Limb (tissue), 2 donors: ENCODE measurements around the gene USF1.
"Not testable (repeated sequence)": the region's sequence is repeated elsewhere in the genome, so short reads cannot be mapped to it uniquely, and the experiment has no call there.

ENCODE experiments used
- DNase-seq, 2 donors: peaks; one replicate each; pipeline ENCODE4 v3.0.0-alpha.2; 2016; ENCODE audit errors: extremely low spot score in 2 of 2

USF1 gene

GRCh38 chr1:160992036-160992435, 53.7 kb downstream of the USF1 start:
- not testable (repeated sequence) for DNase-seq
